K562 (cell line): ENCODE measurements around the gene RCSD1. TPM values are rescaled to one million over a fixed set of nuclear protein-coding genes. Genes with fewer than 3 reads are reported as not detected.

ENCODE experiments used
- HINFP ChIP-seq: fragments of 450-650 bp; conservative IDR thresholded peaks from 2 replicates; pipeline ENCODE4 v1.6.1; 2016; ENCODE audit warnings: missing genetic modification characterization, low read depth, mild to moderate bottlenecking, control low read depth, missing compliant biosample characterization
- MAZ ChIP-seq, 2 experiments: fragments of 450-650 bp in 1 of 2; sonication (generic) in 1 of 2; formaldehyde crosslinking; IDR thresholded peaks in 1 of 2; conservative IDR thresholded peaks in 1 of 2; 2 replicates each; pipeline versions ENCODE4 v1.4.0 to v1.5.0; 2020; ENCODE audit warnings: mild to moderate bottlenecking in 1 of 2, missing genetic modification reagents in 1 of 2
- NCOR1 ChIP-seq: fragments of 450-650 bp; IDR thresholded peaks from 2 replicates; pipeline ENCODE4 v1.6.1; 2016; ENCODE audit warnings: mild to moderate bottlenecking, moderate library complexity
- PHB ChIP-seq: fragments of 250-450 bp; sonication (Bioruptor Pico); IDR thresholded peaks from 2 replicates; pipeline ENCODE4 v1.5.0; 2021
- PHF21A ChIP-seq: fragments of 450-650 bp; IDR thresholded peaks from 2 replicates; pipeline ENCODE4 v1.6.1; 2017; ENCODE audit warnings: low read depth, borderline replicate concordance
- PRDM10 ChIP-seq: fragments of 450-650 bp; IDR thresholded peaks from 2 replicates; pipeline ENCODE4 v1.6.1; 2018; ENCODE audit not compliant: partially characterized antibody
- PREB ChIP-seq: sonication (generic); formaldehyde crosslinking; IDR thresholded peaks from 2 replicates; pipeline ENCODE4 v1.8.1; 2023; ENCODE audit warnings: mild to moderate bottlenecking, missing genetic modification reagents
- RBBP5 ChIP-seq: fragments of 200-600 bp; sonication (generic); IDR thresholded peaks from 2 replicates; pipeline ENCODE4 v1.6.1; 2012; ENCODE audit warnings: borderline replicate concordance, mild to moderate bottlenecking, low read length, control low read depth, inconsistent platforms; ENCODE audit not compliant: insufficient read depth, poor library complexity, severe bottlenecking
- TFAM ChIP-seq: fragments of 250-450 bp; sonication (Bioruptor Pico); conservative IDR thresholded peaks from 2 replicates; pipeline ENCODE4 v1.5.0; 2021; ENCODE audit warnings: mild to moderate bottlenecking, moderate library complexity
- ZNF133 ChIP-seq: fragments of 250-450 bp; sonication (Bioruptor Pico); IDR thresholded peaks from 2 replicates; pipeline ENCODE4 v1.4.0; 2020; ENCODE audit warnings: mild to moderate bottlenecking
- polyA plus RNA-seq, 8 experiments: library from polyadenylated mRNA; depleted of rRNA in 4 of 8; stranded (reverse) in 5 of 8; unstranded in 3 of 8; fragments of >200 nt; fragmentation: Nextera tagmentation in 2 of 8; fragmentation: Illumina TruSeq in 1 of 8; extraction: Ambion mirVana in 2 of 8; extraction: Trizol in 1 of 8; gene quantifications; 2 replicates each; pipeline versions ENCODE4 v1.2.1 to v1.2.3, GENCODE V29; 2011 to 2014; ENCODE audit warnings: inconsistent platforms in 1 of 8, missing spikeins in 1 of 8
- total RNA-seq, 7 experiments: library from RNA; depleted of rRNA in 6 of 7; stranded (reverse); fragments of >200 nt in 6 of 7; fragmentation: Illumina TruSeq in 2 of 7; extraction: Trizol in 2 of 7; gene quantifications; 2 replicates each; pipeline versions ENCODE4 v1.2.1 to v1.2.3, GENCODE V29; 2011 to 2021; ENCODE audit warnings: low replicate concordance in 1 of 7
- TF ChIP-seq, protein P1 (sequence below): fragments of 450-650 bp; IDR thresholded peaks from 2 replicates; pipeline ENCODE4 v1.6.1; 2016; ENCODE audit warnings: low read depth

The RCSD1 gene
- total and polyA plus RNA-seq, 9 of the 15 experiments (the other 6 are each of a cell fraction or from before 2014, with no cell fraction given), result 7.8 to 69.8 (median 45.3) TPM

GRCh38 chr1:167715157-167715999, 85.3 kb downstream of the RCSD1 start (continued):
- peak; percentile 39 for TF ChIP-seq PRDM10
- no peak for TF ChIP-seq ZNF133 (CRISPR knock-in tag)
- TF ChIP-seq PHF21A, result peak; percentile 64; the same call in 1 of the 2 replicates
- no peak for TF ChIP-seq HINFP (tag)
- no peak for TF ChIP-seq TFAM (CRISPR knock-in tag)
- TF ChIP-seq PHB (CRISPR knock-in tag), result no peak
- TF ChIP-seq NCOR1, result peak; percentile 15; the same call in 1 of the 2 replicates
- TF ChIP-seq, protein P1, sequence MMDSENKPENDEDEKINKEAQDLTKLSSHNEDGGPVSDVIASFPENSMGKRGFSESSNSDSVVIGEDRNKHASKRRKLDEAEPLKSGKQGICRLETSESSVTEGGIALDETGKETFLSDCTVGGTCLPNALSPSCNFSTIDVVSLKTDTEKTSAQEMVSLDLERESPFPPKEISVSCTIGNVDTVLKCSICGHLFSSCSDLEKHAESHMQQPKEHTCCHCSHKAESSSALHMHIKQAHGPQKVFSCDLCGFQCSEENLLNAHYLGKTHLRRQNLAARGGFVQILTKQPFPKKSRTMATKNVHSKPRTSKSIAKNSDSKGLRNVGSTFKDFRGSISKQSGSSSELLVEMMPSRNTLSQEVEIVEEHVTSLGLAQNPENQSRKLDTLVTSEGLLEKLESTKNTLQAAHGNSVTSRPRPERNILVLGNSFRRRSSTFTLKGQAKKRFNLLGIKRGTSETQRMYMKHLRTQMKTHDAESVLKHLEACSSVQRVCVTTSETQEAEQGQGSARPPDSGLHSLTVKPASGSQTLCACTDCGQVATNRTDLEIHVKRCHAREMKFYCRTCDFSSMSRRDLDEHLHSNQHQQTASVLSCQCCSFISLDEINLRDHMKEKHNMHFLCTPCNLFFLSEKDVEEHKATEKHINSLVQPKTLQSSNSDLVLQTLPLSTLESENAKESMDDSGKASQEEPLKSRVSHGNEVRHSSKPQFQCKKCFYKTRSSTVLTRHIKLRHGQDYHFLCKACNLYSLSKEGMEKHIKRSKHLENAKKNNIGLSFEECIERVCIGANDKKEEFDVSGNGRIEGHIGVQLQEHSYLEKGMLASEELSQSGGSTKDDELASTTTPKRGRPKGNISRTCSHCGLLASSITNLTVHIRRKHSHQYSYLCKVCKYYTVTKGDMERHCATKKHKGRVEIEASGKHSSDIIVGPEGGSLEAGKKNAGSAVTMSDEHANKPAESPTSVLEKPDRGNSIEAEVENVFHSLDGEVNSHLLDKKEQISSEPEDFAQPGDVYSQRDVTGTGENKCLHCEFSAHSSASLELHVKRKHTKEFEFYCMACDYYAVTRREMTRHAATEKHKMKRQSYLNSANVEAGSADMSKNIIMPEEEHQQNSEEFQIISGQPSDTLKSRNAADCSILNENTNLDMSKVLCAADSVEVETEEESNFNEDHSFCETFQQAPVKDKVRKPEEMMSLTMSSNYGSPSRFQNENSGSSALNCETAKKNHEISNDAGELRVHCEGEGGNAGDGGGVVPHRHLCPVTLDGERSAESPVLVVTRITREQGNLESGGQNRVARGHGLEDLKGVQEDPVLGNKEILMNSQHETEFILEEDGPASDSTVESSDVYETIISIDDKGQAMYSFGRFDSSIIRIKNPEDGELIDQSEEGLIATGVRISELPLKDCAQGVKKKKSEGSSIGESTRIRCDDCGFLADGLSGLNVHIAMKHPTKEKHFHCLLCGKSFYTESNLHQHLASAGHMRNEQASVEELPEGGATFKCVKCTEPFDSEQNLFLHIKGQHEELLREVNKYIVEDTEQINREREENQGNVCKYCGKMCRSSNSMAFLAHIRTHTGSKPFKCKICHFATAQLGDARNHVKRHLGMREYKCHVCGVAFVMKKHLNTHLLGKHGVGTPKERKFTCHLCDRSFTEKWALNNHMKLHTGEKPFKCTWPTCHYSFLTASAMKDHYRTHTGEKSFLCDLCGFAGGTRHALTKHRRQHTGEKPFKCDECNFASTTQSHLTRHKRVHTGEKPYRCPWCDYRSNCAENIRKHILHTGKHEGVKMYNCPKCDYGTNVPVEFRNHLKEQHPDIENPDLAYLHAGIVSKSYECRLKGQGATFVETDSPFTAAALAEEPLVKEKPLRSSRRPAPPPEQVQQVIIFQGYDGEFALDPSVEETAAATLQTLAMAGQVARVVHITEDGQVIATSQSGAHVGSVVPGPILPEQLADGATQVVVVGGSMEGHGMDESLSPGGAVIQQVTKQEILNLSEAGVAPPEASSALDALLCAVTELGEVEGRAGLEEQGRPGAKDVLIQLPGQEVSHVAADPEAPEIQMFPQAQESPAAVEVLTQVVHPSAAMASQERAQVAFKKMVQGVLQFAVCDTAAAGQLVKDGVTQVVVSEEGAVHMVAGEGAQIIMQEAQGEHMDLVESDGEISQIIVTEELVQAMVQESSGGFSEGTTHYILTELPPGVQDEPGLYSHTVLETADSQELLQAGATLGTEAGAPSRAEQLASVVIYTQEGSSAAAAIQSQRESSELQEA, result peak; percentile 78
- peak; percentile 53 to 69 for TF ChIP-seq MAZ (CRISPR knock-in tag; conservative IDR thresholded peaks at IDR 0.05 in 1 of 2, IDR thresholded peaks at IDR 0.05 in 1 of 2)
- no peak for TF ChIP-seq RBBP5
- no peak for TF ChIP-seq PREB
